LNCAP (cell line): ENCODE data around the gene ATG16L1.

Experiments used
- TF ChIP-seq, protein P1 (sequence below): fragments of 450-650 bp; IDR thresholded peaks from 2 replicates; pipeline ENCODE4 v1.5.1; 2017; ENCODE audit warnings: mild to moderate bottlenecking

ATG16L1 gene

DNA sequence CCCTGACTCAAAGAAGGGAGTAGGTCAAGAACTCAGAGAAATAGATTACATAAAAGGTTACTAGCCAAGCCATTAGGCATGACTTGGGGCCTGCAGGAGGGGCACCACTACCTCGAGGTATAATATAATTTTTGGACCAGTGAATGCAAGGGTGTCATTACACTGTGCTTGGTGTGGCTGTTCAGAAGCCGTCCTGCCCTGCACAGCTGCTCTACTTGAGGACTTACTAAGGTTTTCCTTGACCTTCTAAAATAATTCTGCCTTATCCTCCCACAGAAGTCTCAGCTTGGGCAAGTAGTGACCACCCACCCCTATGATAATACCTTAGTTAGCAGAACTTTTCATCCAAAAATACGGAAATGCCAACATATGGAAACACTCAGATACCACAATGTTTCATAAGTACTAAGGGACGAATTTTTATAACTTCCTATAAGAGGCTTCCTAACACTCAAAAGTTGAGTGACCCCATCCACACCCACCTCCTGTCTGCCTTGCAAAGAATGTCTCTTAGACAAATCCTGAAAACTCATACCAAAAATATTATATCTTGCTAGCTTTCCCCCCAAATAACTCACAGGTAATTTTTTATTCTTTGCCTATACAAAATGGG lies 17.7 kb upstream of the ATG16L1 start:
- TF ChIP-seq, protein P1, sequence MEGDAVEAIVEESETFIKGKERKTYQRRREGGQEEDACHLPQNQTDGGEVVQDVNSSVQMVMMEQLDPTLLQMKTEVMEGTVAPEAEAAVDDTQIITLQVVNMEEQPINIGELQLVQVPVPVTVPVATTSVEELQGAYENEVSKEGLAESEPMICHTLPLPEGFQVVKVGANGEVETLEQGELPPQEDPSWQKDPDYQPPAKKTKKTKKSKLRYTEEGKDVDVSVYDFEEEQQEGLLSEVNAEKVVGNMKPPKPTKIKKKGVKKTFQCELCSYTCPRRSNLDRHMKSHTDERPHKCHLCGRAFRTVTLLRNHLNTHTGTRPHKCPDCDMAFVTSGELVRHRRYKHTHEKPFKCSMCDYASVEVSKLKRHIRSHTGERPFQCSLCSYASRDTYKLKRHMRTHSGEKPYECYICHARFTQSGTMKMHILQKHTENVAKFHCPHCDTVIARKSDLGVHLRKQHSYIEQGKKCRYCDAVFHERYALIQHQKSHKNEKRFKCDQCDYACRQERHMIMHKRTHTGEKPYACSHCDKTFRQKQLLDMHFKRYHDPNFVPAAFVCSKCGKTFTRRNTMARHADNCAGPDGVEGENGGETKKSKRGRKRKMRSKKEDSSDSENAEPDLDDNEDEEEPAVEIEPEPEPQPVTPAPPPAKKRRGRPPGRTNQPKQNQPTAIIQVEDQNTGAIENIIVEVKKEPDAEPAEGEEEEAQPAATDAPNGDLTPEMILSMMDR: no peak

DNA sequence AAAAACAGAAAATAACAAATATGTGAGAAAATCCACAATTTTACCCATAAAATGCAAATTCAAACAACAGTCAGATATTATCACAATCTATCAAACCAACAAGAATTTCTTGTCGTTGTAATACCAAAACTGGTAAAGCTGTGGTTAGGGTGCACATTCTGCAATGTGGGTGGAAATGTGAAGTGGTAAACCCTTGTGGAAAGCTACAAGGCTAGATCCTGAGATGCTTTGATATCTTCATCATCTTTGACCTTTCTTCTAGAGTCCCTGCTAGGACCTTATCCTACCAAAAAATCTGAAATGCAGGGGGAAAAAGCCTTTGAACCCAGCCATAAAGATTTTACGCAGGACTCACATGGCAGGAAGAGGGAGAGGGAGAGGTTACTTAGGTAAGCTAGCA lies 17.2 kb upstream of the ATG16L1 start:
- TF ChIP-seq, protein P1: no peak

DNA sequence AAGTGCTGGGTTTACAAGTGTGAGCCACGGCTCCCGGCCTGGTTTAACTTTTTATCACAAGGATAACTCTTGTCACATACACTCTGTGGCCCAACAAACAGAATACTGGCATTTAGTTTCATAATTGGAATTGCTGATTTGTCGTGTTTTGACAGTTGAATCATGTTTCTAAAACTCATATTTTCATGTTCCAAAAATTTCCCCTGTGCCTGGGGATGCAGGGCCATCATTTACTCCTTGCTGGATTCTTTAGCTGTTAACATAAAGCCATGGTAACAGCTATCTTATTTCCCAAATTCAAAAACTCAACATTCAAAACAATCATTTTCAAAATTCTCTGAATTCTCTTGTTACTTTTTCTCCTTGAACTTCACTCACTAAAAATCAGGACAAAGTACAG lies 16.5 kb upstream of the ATG16L1 start:
- TF ChIP-seq, protein P1: no peak

DNA sequence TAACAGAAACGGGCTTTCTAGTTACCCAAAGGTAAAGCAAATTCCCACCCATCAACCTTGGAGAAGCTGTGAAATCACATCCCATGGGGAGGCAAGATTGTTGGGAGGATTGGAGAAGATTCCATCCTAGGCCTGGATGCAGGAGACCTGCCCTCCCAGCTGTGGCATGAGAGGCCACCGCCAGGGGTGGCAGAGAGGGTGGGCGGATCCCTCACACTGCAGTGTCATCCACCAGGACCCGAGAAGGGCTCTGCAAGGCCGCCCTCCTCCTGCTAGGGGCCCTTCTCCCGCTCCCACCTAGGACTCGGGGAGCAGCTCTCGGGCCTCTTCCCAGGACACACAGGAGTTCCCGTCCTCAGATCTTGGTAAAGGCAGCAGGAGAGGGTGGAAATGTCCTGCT lies 15.5 kb upstream of the ATG16L1 start:
- TF ChIP-seq, protein P1: no peak

DNA sequence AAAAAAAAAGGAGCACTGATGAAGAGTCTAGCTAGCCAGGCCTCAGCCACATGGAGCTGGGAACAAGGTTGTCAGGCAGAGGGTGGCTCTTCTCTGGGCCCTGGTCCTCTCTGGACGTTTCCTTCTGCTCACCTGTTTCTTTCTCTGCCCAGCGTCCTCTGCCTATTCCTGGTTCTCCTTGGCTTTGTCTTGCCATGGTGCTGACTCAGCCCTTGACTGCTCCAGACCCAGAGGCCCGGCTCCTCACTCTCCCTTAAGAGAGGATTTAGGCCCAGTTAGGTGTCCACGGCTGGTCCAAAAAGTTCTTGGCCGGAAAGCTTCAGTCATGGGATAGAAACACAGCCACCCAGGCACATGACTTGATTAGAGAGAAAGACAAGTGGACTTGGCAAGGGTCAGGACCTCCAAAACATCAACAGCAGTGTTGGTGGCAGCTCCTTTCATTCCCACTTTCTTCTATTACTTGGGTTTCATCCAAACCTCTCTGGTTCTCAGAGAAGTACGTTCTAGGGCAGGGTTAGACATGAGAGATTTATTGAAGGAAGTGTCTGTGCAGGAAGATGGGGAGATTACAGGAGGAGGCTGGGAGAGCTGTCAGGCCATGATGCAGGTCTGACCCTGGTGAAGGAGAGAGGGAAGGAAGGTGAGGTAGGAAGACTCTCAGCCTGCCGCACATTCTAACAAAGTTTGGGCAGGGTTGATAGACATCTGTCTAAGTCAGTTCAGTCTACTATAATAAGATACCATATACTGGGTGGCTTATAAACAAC lies 14.5 kb upstream of the ATG16L1 start:
- TF ChIP-seq, protein P1: no peak

DNA sequence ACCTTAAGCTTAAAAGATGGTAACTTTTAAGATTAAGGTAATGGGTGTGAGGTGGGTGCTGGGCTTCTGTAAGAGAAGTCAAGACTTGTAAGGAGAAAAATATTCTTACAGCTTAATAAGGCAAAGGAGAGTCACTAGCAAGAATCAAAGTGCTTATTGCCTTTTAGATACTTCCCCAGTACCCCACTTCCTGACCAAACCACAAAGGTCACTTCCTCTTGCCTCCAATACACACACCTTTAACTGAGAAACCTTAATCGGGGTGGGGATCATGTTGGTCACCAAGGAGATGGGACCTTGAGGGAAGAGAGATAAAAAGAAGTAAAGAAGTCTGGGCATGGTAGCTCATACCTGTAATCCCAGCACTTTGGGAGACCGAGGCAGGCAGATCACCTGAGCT lies 10.6 kb upstream of the ATG16L1 start:
- TF ChIP-seq, protein P1: no peak

DNA sequence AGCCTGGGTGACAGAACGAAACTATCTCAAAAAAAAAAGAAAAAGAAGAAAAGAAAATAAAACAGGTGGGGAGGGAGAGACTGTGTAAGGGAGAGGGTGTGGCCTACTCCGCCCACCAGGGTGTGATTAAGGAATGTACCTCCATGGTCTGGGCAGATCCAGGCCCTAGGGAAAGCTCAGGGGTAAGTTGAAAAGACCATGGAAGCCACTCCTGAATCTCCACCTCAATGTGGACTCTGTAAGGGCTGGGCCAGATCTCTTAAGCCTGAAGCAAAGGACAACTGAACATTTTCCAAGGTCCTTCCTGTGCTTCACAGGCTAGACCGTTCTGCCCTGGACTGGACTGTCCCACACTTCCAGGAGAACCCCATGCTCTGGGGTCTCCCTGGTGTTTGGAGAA lies 9.7 kb upstream of the ATG16L1 start:
- TF ChIP-seq, protein P1: no peak
